Endothelial cell of umbilical vein (primary cell): ENCODE results near the gene C4A.
"Not testable (repeated sequence)": the region's sequence is repeated elsewhere in the genome, so short reads cannot be mapped to it uniquely, and the experiment has no call there.

ENCODE experiments used
- EZH2 ChIP-seq: IDR thresholded peaks from 2 replicates; pipeline ENCODE4 v1.6.1; 2012; ENCODE audit warnings: borderline replicate concordance, low read depth, mild to moderate bottlenecking, moderate library complexity, low read length, inconsistent platforms; ENCODE audit not compliant: severe bottlenecking
- FOS ChIP-seq: IDR thresholded peaks from 2 replicates; pipeline ENCODE4 v1.6.1; 2011; ENCODE audit warnings: mild to moderate bottlenecking, low read length, moderate library complexity, borderline replicate concordance; ENCODE audit not compliant: insufficient read depth
- GATA2 ChIP-seq: IDR thresholded peaks from 2 replicates; pipeline ENCODE4 v1.7.0; 2011; ENCODE audit warnings: low read depth, mild to moderate bottlenecking, moderate library complexity, mixed read lengths, low read length; ENCODE audit not compliant: insufficient read length, insufficient read depth
- JUN ChIP-seq: IDR thresholded peaks from 2 replicates; pipeline ENCODE4 v1.6.1; 2011; ENCODE audit warnings: borderline replicate concordance, low read depth; ENCODE audit not compliant: insufficient read length, insufficient read depth
- MYC ChIP-seq: IDR thresholded peaks from one replicate; pipeline ENCODE4 v1.6.1; 2011; ENCODE audit warnings: mild to moderate bottlenecking, low read depth, low read length
- POLR2A ChIP-seq: IDR thresholded peaks from 2 replicates; pipeline ENCODE4 v1.6.1; 2012; ENCODE audit warnings: low read depth, mild to moderate bottlenecking, control low read depth, low read length
- POLR2AphosphoS5 ChIP-seq: IDR thresholded peaks from 2 replicates; pipeline ENCODE4 v1.6.1; 2012; ENCODE audit warnings: low read depth, mild to moderate bottlenecking, control low read depth, low read length, moderate library complexity; ENCODE audit not compliant: insufficient read depth
- TF ChIP-seq, protein P1 (sequence below), 2 donors: IDR thresholded peaks; 1 replicate in 1 of 2; 2 replicates in 1 of 2; pipeline ENCODE4 v1.5.1; 2011; ENCODE audit warnings: low read length in 2 of 2, mild to moderate bottlenecking in 2 of 2, moderate library complexity in 2 of 2, control low read depth in 1 of 2, inconsistent platforms in 1 of 2, low read depth in 1 of 2; ENCODE audit not compliant: insufficient read depth in 1 of 2; ENCODE audit errors: extremely low read depth in 1 of 2
- TF ChIP-seq, protein P2 (sequence below): IDR thresholded peaks from 2 replicates; pipeline ENCODE4 v1.6.1; 2011; ENCODE audit not compliant: insufficient read depth, insufficient read length

DNA sequence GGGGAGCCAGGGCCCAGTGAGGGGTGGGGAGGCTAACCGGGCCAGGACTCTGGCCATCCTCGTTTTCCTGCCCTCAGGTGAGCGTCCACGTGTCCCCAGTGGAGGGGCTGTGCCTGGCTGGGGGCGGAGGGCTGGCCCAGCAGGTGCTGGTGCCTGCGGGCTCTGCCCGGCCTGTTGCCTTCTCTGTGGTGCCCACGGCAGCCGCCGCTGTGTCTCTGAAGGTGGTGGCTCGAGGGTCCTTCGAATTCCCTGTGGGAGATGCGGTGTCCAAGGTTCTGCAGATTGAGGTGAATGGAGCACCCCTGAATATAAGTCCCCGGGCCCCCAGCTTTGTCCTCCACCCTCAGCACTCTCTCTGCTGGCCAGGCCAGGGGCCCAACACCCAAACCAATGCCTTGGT lies 12.6 kb downstream of the C4A start:
- TF ChIP-seq, protein P1, sequence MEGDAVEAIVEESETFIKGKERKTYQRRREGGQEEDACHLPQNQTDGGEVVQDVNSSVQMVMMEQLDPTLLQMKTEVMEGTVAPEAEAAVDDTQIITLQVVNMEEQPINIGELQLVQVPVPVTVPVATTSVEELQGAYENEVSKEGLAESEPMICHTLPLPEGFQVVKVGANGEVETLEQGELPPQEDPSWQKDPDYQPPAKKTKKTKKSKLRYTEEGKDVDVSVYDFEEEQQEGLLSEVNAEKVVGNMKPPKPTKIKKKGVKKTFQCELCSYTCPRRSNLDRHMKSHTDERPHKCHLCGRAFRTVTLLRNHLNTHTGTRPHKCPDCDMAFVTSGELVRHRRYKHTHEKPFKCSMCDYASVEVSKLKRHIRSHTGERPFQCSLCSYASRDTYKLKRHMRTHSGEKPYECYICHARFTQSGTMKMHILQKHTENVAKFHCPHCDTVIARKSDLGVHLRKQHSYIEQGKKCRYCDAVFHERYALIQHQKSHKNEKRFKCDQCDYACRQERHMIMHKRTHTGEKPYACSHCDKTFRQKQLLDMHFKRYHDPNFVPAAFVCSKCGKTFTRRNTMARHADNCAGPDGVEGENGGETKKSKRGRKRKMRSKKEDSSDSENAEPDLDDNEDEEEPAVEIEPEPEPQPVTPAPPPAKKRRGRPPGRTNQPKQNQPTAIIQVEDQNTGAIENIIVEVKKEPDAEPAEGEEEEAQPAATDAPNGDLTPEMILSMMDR (IDR thresholded peaks at IDR 0.05; ENCODE audit: extremely low read depth in 1 of 2, insufficient read depth in 1 of 2, low read depth in 1 of 2, low read length in 2 of 2): not testable (repeated sequence)
- not testable (repeated sequence) for TF ChIP-seq FOS, GATA2, POLR2A, POLR2AphosphoS5, EZH2, JUN, MYC
- TF ChIP-seq, protein P2, sequence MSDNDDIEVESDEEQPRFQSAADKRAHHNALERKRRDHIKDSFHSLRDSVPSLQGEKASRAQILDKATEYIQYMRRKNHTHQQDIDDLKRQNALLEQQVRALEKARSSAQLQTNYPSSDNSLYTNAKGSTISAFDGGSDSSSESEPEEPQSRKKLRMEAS: not testable (repeated sequence)
